ENCODE measurements around the gene C1QTNF8. TPM values are rescaled to one million over a fixed set of nuclear protein-coding genes. Genes with fewer than 3 reads are reported as not detected.
A peak's percentile ranks its signal among the peaks of the same experiment; 100 is the strongest.

Gene C1QTNF8
- total RNA-seq, 6 donors from 2014 or later, result 0.30 TPM; not detected in 5

- no peak for TF ChIP-seq POLR2AphosphoS5 (IDR thresholded peaks at IDR 0.05)
- TF ChIP-seq, protein P1, sequence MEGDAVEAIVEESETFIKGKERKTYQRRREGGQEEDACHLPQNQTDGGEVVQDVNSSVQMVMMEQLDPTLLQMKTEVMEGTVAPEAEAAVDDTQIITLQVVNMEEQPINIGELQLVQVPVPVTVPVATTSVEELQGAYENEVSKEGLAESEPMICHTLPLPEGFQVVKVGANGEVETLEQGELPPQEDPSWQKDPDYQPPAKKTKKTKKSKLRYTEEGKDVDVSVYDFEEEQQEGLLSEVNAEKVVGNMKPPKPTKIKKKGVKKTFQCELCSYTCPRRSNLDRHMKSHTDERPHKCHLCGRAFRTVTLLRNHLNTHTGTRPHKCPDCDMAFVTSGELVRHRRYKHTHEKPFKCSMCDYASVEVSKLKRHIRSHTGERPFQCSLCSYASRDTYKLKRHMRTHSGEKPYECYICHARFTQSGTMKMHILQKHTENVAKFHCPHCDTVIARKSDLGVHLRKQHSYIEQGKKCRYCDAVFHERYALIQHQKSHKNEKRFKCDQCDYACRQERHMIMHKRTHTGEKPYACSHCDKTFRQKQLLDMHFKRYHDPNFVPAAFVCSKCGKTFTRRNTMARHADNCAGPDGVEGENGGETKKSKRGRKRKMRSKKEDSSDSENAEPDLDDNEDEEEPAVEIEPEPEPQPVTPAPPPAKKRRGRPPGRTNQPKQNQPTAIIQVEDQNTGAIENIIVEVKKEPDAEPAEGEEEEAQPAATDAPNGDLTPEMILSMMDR (IDR thresholded peaks at IDR 0.05), result no peak
- WGBS, 2 donors, result 53 to 66% methylated on average over 18 to 20 of the region's 25 CpGs
- H3K27me3 ChIP-seq, result peaks cover 0 to 17% (median 7%) of the 10 kb centered on the region in 4 donors
These were observed 5.7 kb upstream of the C1QTNF8 start for GRCh38 chr16:1101573-1102332.

DNA sequence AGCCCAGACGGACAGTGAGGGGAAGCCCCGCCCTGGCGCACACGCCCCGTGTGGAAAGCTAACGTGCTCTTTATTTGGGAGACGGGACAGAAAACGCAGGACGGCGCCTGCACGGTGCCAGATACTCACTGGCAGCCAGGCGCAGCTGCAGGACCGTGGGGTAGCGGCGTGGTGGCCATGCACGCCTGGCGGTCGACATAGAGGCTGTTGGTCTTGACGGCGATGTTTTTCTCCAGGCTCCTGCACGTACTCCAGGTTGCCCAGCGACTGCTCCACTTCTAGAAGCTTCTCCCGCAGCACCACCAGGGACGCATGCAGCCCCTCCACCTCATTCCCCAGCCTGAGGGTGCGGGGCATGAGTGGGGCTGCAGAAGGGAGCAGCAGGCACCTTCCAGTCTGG, 5.1 kb upstream of the C1QTNF8 start:
- no peak for TF ChIP-seq POLR2A (IDR thresholded peaks at IDR 0.05)
- no peak for TF ChIP-seq POLR2AphosphoS5 (IDR thresholded peaks at IDR 0.05)
- TF ChIP-seq, protein P1 (IDR thresholded peaks at IDR 0.05), result no peak
- no peak for TF ChIP-seq EP300 (IDR thresholded peaks at IDR 0.05)
- Histone ChIP-seq H3K27me3 (peaks cover 0 to 16% (median 7%) of the 10 kb centered on the region in 4 donors), H3K9me3 (no peaks in the 10 kb centered on the region), H3K27ac (no peak overlapping the region), H3K4me1 (peaks cover 5 to 8% (median 6%) of the 10 kb centered on the region in 4 donors), H3K4me3 (no peak overlapping the region), H3K36me3 (no peaks in the 10 kb centered on the region)
- no peak for DNase-seq
- no peak for ATAC-seq (ENCODE audit: low FRiP score in 2 of 2)
- 45 to 59% methylated on average over 12 to 25 of the region's 25 CpGs for WGBS, 2 donors

More at GRCh38 chr16:1101573-1102332, 5.7 kb upstream of the C1QTNF8 start:
- DNase-seq (no peak), ATAC-seq (ENCODE audit: low FRiP score in 2 of 2) (no peak)
- H3K36me3 ChIP-seq, result no peaks in the 10 kb centered on the region
- H3K4me3 ChIP-seq, result no peak overlapping the region
- peaks cover 5 to 8% (median 6%) of the 10 kb centered on the region in 4 donors for H3K4me1 ChIP-seq
- no peak overlapping the region for H3K27ac ChIP-seq
- H3K9me3 ChIP-seq, result no peaks in the 10 kb centered on the region

DNA sequence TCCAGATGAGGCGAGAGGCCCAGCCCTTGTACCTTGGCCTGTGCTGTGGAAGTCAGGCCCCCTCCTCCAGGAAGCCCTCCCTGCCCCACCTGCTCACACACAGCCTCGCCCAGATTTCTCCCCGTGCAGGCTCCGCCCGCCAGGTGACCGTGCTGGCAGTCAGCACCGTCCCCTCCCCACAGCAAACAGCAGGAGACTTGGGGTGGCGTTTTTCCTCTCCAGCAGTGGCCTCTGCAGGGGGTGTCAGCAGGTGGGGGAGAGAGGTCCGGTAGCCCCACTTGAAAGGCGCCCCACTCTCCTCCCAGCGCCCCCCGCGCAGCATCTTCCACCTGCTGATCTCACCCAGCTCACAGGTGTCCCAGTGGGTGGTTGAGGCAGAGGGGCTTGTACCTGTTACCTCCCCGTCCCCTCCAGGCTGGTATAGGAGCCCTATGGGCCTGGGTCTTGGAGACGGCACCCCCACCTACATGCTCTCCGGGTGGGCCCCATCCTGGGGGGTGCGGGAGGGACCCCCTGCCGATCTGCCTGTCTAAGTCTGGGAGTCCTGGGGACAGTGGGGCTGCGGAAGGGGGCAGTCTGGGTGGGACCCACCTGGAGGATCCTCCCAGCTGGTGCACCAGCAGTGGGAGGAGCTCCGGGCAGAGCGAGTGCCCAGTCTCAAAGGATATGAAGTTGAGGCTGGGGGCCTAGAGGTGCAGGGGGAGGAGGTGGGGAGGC, 4.2 kb upstream of the C1QTNF8 start:
- H3K27ac ChIP-seq, result no peak overlapping the region
- ATAC-seq (ENCODE audit: low FRiP score in 2 of 2), result no peak
- no peaks in the 10 kb centered on the region for H3K36me3 ChIP-seq
- TF ChIP-seq EP300 (IDR thresholded peaks at IDR 0.05), result no peak
- TF ChIP-seq, protein P1 (IDR thresholded peaks at IDR 0.05), result no peak
- no peak for TF ChIP-seq POLR2A (IDR thresholded peaks at IDR 0.05)
- no peak for TF ChIP-seq POLR2AphosphoS5 (IDR thresholded peaks at IDR 0.05)
- H3K4me3 ChIP-seq, result no peak overlapping the region
- 52 to 62% methylated on average over 16 to 19 of the region's 21 CpGs for WGBS, 2 donors
- no peaks in the 10 kb centered on the region for H3K9me3 ChIP-seq
- H3K4me1 ChIP-seq, result peaks cover 5 to 8% (median 6%) of the 10 kb centered on the region in 4 donors
- H3K27me3 ChIP-seq, result peaks cover 0 to 16% (median 7%) of the 10 kb centered on the region in 4 donors
- DNase-seq, result peak in 1 of 2 donors; percentile 64

DNA sequence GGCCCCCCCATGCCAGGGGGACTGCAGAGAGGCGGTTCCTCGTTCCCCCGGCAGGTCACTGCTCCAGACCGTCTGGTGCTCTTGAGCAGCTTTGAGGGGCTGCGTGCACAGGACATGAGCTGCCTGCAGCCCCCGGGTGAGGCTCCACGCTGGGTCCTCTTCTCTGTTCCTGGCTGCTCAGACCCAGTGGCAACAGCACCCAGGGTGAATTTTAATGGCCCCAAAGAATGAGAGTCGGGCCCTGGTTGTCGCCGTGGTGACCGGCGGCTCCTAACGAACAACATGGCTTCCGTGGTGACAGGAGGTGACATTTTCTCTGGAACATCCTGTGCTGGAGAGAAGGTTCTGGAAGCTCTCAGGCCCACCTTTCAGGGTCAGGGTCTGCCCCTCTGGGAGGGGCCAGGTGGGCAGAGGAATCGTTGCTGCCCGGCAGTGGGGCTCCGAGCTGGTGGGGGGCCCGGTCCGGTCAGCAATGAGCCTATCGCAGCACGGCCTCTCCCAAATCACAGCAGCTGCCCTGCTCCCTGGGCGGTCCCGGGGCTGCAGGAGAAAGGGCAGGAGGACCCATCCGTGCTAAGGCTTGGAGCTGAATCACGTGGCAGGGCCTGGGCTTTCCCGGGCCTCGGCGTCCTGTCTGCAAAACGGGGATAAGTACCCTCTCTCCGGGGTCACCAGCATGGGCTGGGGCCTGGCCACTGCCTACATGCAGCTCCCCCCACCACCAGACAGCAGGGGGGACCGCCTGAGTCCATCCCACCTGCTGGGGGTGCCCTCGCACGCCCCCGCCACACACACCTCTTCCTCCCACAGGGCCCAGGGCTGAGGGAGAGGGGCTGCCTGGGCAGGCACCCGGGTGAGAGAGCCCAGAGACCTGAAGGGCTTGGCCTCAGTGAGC, 3.4 kb upstream of the C1QTNF8 start:
- no peak overlapping the region for H3K27ac ChIP-seq
- H3K36me3 ChIP-seq, result no peaks in the 10 kb centered on the region
- ATAC-seq (ENCODE audit: low FRiP score in 2 of 2) (no peak), DNase-seq (peak in 1 of 2 donors; percentile 63)
- no peaks in the 10 kb centered on the region for H3K9me3 ChIP-seq
- TF ChIP-seq POLR2AphosphoS5 (IDR thresholded peaks at IDR 0.05) (no peak), POLR2A (IDR thresholded peaks at IDR 0.05) (no peak), EP300 (IDR thresholded peaks at IDR 0.05) (no peak)
- TF ChIP-seq, protein P1 (IDR thresholded peaks at IDR 0.05), result no peak
- 48 to 65% methylated on average over 12 to 32 of the region's 35 CpGs for WGBS, 2 donors
- peaks cover 5 to 8% (median 6%) of the 10 kb centered on the region in 4 donors for H3K4me1 ChIP-seq
- H3K4me3 ChIP-seq, result no peak overlapping the region
- H3K27me3 ChIP-seq, result peaks cover 0 to 16% (median 7%) of the 10 kb centered on the region in 4 donors

Measured in upper lobe of left lung (tissue), 6 donors.